Stimulated activated CD8-positive, alpha-beta memory T cell treated with anti-CD3 and anti-CD28 coated beads, Interleukin-15, amount 100 ng/mL, for 4 hours (primary cell): Measurements from ENCODE around the gene PRAC2.

Experiments
- DNase-seq, 2 donors: peaks; one replicate each; pipeline ENCODE4 v3.0.0-alpha.2; 2020; ENCODE audit warnings: low read depth in 2 of 2

PRAC2 gene

DNA sequence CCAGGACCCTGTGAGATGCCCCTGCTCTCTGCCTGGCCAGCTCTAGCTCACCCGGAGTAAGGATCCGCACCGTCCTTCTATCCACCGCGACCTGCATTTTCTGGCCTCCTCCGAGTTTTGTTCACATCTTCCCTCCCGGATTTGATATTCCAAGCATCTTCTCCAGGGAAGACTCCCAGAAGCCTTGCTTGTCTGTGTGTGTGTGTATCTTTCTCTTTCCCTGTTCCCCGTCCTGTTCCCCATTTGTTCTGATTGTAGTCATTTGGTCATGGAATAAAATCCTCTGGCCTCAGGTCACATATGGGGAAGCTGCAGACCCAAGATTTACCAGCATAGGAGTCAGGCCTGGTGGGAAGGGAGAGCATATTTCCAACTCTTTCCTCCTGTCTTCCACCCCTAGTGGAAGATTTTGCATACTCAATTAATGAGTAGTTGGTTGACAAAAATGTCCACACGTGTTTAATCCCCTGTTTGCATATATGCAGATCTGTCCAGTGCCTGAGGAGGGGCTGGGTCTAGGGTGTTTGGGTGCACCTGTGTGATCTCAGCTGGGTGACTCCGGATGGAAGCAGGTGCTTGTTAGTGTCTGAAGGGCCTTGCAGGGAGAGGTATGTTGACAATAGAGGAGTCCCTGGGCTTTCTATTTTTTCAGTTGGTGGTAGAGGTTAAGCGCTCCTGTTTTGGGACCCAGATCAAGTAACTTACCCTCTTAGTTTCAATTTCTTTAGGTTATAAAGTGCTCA lies 2.5 kb upstream of the PRAC2 start:
- DNase-seq, result no peak

DNA sequence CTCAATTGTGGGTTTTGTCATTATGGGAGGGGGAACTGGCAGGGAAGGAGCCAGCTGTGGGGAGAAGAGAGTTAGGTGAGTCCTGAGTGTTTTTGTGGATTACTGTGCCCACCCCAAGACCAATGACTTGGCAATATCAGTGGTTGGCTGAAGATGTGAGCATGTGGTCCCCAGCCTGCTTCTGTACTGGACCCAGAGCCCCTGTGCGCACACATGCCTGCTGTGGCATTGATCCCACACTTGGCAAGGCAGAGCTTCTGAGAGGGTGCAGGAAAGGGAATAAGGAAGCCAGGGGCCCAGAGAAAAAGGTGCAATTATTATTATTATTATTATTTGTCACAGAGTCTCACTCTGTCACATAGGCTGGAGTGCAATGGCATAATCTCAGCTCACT lies 2.0 kb upstream of the PRAC2 start:
- DNase-seq, result no peak

DNA sequence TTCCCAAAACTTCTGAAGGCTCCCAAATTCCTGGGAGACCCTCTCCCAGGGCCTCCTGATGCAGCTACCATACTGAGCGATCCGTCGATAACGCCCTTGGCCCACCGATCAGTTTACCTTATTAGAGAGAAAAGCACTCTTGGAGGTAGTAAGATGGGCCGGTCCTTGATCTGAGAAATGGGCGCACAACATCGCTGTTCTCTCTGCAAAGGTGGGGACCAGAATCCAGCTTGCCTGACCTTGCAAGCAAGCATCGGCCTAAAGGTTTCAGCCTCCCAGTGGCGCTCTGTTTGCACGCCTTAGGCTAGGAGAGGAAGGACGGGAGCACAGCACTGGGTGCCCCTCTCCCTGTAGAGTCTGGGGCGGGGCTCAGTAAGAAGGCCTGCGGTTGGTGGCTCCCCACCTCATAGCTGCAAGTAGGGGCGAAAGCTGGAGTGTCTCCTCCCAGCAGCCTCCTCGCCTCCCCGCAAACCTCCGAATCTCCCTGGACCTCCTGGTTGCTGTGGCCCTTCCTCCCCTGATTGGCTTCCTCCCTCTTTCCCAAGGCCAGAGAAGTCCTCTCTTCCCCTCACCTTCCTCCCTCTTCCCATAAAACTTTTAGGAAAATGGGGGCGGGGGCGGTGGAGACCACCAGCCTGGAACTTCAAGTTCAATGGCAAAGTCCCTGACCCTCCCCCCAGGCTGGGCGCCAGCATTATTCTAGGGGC lies 631 bp upstream of the PRAC2 start, which contains the start of gene PRAC1:
TSS of gene PRAC1 (minus strand) at position 318 of the 707 bp plus-strand sequence. CDS start at position 192, 126 bp downstream.
- no peak for DNase-seq

DNA sequence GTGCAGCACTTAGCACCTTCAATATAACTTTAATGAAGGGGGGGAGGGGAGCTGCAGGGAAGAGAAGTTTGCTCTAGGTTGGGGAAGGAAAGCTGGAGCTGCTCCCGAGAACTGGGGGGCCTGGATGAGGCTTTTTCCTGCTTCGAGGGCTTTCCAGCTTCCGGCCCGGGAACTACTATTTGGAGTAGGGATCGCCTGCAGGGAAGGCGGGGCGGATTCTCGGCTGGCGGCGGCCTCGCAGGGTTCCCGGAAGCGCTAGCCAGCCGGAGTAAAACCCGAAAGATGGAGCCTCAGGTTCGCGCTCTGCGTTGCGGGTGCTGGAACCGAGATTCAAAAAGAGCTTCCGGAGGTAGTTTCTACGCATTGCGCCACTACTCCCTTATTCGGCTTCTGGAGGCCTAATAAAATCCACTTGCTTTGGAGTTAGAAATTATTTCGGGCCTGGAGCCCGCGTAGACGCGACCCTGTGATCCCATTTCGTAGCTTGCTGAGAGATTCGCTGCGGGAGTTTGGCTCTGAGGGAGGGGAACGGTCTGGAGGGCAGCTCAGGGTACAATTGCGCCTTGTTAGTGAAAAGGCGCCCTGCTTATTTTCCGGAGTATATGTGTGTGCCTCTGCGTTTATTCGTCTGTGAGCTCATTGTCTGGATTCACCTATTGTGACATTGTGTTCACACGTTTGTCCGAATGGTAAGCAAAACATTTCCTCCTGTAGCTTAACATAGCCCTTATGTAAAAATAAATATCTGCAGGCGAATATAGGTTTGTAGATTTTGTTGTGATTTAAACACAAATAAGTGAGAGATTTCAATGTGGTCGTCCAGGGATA lies 652 bp downstream of the PRAC2 start:
- no peak for DNase-seq

DNA sequence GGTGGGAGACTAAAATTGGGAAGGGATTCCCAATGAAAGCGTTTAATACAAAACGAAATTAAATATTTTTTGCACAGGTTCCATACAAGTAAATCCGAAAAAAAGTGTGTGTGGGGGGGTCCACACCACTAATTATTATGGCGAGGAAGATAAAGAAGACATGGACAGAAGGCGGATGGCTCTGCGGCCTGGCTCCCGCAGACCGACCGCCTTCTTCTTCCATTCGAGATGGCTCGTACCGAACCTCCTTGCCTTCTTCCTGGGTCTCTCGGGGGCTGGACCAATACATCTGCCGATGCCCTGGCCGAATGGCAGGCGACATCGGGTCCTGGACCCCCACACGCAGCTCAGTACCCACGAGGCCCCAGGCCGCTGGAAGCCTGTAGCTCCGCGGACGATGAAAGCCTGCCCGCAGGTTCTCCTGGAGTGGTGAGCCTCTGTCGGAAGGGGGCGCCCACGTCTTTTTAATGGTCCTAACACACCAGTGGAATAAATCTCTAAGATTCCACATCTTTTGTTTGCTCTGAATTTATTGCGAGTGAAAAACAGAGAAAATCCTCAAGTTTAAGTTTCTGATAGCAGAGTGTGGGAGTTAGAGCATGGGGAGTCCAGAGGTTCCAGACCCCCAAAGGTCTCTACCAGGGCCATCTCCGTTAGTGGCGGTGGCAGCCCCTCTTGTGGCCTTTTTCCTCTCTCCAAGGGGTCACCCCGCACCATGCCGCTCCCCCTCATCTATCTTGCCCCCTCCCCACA lies 1.4 kb downstream of the PRAC2 start:
- peak; percentile 27 to 42 for DNase-seq

DNA sequence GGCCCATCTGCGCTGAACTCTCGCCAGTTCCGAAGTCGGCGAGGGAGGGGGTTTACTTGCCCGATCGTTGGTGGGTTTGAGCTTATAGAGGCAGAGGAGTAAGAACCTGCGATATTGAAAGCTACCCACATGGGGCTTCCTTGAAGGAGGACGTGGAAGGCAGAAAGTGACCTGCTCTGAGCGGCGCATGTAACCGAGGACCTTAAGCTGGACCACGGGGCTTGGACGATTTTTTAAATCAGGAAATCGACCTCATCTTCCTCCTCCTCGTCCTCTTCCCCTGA lies 2.0 kb downstream of the PRAC2 start:
- no peak for DNase-seq

DNA sequence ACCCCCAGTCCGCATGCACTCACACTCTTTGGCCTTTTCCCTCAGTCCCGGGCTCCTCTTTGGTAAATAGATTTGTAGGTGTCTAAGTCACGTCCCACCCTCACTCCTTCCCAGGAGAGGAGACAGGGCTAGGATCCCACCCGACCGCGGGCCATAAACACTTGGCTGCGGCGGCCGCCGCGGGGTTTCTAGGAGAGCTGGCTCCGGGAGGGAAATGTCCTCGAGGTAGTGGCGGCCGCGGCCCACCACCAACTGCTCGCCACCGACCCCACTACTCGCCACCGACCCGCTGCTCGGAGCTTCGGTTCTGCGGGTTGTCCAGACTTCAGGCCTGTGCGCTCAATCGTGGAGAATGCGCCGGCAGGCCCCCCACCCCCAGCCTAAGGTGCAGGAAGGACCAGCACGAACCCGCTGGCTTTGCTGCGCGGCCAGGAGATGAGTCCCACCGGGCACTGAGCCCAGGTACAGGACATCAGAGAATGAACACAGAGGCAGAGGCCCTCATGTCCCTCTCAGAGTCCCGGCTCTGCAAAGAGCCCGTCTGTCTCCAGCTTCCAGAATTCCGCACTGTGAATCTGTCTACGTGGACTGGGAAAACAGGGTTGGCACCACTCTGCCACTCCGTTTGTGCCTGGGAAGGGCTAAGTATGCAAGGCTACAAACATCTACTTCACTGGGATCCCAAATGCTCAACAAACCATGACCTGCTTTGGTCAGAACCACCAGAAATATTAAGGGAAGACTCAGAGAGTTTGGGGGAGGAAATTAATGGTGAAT lies 2.5 kb downstream of the PRAC2 start:
- no peak for DNase-seq

DNA sequence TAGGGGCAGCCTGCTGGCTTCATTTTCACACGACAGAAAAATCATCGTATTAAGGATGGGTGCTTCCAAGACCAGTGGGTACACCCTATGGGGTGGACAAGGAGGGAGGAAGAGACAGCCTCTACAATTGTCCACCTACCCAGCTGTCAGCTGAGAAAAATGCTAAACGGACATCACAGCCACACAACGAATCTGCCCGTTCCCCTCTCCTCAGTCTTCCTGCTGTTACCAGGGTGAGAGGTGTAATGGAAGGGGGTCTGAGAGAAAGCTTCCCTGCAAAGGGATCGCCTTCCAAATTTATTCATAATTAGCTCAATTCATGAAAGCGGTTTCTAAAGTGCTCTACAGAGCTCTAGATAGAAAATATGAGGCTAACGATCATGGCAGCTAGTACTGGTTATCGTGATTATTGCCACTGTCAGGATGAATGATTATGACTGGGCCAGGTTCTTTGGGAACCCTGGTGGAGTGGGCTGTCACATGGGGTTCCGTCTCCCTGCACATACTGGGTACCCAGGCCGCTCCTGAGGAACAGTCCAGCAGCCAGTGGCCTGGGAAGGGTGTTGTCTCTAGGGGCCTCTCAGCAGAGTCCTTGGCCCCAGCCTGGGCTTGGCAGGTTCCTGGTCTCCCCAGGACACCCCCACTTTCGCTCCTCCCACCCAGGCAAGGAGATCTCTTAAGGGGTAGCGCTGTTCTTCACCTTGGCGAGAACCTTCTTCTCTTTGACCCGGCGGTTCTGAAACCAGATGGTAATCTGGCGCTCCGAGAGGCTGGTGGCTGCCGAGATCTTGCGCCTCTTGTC lies 3.3 kb downstream of the PRAC2 start:
- DNase-seq, result no peak

DNA sequence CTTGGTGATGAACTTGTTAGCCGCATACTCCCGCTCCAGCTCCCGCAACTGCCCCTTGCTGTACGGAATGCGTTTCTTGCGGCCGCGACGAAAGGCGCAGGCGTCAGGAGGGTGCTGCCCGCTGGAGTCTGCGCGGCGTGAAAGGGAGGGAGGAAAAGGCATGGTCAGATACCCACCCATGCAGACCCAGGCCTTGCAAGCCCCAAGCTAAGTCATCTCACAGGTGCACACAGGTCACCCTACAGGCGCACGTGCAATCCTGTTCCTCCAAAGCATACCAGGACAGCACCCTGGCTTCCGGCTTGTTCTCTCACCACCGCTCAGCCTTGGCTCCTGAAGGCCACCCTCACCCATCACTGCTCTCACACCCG lies 3.9 kb downstream of the PRAC2 start:
- no peak for DNase-seq

DNA sequence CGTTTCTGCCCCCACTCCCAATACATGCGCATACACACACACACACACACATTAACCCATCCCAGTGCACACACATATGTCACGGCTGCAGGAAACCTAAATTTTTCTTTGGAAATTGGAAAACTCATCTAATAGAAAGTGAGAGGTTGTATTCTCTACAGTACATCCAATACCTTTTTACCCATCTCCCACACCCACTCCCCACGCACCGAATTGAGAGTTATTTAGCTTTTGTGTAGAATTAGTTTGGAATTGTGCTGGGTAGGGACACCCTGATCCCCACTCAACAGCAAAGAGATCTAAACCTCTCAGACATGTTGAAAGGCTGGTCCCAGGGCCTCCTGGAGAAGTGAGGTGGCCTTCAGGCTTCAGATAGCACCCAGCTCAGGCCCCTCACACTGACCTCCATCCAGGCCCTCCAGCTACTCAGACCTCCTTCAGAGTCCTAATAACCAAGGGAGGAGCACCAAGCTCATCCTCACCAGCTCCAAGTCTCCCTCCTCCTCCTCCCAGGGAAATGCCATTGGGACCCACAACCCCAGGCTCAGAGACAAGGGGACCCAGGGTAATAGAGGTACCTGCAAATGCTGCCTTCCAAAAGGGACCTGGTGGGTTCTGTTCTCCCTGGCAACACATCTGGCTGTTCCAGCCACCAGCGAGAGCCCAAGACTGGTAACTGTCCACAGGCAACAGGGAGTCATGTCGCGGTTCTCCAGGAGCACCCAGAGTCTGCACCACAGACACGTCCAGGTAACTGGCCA lies 4.6 kb downstream of the PRAC2 start:
- no peak for DNase-seq

DNA sequence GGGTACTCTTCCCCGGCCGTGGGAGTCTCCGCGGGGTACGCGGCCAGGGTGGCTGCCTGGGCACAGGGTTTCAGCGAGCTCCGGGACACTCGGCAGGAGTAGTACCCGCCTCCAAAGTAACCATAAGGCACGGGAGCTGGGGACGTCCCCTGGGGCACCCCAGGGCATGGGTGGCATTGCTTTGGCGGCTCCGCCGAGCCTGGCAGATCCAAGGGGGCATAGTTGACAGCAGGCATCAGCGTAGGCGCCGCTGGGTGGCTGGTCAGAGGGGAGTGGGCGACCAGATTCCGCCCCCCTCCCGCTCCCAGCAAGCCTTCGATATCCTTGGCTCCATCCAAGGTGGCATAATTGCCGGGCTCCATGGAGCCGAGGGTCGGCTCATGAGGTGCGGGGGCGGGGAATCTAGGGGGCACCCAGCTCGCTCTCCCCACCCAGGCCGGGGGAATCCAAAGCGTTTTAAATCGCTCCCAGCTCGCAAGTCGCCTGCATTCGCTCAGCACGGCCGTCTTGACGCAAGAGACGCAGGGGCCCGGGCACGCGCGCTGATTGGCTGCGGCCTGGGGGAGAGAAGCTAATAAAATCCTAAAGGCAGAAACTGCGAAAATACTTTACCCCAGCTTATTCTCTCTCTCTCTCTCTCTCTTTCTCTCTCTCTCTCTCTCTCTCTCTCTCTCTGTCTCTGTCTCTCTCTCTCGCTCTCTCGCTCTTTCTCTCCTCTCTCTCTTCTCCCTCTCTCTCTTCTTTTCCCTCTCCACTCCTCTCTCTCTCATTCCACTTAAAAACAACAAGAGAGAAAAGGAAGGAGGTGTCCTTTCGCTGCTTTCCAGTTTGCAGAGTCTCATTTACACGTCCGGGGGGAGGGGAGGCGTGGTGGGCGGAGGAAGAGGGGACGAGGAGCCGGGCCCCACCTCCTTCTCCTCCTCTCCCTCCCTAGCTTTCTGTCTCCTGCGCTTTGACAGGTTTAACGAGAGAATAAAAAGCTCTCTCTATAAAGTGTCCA lies 5.5 kb downstream of the PRAC2 start, which contains the start of gene HOXB13:
TSS of gene HOXB13 (minus strand) at position 519 of the 1,000 bp plus-strand sequence. CDS start at position 362, 157 bp downstream.
- no peak for DNase-seq

DNA sequence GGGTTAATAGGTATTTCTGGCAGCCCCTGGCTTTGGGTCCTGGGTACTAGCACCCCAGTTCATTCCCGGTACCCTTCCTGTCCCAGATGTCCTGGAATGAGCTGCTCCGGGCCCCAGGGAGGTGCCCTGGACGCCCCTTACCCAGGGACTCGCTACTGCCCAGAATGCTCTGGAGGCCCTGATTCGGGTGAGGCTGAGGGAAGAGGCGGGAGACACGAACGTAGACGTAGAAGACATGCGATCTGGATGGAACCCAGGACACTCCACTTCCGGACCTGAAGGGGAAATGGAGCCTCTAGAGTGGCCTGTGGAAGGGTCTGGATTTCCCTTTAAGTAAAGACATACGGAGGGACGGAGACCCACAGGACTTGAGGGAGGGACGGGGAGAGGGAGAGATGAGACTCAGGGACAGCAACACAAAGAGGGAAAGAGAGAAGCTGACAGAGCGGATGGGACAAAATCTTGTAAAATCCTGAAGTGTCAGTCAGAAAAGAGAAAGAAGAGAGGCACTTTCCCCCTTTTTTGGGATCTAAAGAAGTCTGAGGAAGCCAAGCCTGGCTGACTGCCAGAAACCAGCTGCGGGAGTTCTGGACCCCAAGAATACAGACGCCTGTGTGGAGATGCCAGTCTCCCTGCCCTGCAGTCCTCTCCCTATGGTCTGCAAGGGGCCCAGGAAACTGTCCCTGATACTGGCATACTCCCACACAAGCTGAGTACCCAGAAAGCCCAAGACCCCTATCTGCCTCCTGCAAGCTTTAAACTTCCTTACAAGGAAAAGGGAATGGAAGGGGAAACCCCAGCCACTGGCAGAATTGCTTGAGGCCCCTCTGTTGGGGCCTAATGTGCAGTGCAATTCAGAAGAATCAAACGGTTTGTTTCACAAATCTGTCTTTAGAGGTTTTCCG lies 6.6 kb downstream of the PRAC2 start:
- DNase-seq, result no peak

DNA sequence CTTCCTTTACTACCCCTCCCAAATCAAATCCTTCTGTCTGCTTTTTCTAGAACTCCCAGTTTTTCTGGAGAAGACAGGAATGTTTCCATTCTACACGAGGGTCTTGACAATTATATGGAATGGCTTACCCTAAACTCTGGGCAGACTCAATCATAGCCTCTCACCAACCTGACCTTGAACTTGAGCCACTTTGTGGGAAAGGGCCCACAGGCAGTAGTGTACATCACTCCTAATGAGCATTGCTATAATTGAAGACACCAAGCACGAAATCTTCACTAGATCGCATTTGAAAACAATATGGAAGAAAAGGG lies 7.2 kb downstream of the PRAC2 start:
- DNase-seq, result no peak

DNA sequence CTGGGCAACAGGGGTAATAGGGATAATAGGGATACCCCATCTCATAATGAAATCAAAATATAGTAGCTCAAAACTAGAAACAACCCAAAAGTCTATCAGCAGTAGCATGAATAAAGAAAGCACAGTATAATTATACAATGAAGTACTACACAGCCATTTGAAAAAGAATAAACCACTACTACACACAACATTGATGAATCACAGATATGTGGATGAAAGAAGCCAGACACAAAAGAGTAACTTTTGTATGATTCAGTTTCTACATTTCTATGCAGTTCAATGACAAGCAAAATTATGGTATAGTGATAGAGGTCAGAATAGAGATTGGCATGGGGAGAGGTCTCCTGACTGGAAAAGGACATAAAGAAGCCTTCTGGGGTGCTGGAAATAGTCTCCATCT lies 8.4 kb downstream of the PRAC2 start:
- DNase-seq, result no peak

DNA sequence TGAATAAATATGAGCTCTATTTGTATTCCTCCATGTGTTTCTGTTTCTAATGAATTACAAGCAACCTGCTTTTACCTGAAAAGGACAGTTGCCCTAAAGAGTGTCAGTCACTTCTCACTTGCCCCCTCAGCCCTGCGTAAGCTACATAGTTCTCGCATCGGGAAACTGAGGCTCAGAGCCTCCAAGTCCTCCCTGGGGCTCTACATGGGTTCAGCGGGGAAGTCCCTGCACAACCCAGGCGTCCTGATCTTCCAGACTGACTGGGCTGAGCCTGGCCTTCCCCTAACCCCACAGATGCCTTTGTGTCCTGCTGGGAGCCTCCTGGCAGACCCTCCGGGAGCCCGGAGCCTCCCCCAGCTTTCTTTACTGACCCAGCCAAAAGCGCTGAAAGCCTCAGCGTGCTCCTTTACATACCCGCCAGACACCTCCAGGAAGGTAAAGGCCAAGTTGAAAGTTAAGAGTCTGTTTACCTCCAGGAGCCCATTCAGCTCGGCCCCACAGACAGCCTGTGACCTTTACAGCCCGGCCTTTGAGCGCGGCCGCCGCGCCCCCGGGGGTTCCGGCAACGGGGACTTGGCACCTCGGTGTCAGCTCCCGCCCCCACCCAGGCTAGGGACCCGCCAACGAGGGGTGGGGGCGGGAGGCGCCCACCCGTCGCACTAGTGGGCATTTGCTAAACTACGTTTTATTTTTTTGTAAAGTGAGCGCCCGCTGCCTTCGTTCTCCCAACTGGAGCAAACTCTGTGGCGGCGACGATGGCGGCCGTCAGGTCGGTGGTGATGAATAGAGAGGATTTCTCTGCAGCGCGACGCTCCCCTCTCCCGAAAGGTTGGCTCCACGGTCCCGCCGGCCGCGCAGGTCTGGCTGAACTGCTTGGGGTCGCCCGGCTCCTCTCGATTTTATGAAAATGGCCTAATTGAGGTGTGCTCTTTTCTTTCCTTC lies 10.0 kb downstream of the PRAC2 start:
- DNase-seq, result no peak

DNA sequence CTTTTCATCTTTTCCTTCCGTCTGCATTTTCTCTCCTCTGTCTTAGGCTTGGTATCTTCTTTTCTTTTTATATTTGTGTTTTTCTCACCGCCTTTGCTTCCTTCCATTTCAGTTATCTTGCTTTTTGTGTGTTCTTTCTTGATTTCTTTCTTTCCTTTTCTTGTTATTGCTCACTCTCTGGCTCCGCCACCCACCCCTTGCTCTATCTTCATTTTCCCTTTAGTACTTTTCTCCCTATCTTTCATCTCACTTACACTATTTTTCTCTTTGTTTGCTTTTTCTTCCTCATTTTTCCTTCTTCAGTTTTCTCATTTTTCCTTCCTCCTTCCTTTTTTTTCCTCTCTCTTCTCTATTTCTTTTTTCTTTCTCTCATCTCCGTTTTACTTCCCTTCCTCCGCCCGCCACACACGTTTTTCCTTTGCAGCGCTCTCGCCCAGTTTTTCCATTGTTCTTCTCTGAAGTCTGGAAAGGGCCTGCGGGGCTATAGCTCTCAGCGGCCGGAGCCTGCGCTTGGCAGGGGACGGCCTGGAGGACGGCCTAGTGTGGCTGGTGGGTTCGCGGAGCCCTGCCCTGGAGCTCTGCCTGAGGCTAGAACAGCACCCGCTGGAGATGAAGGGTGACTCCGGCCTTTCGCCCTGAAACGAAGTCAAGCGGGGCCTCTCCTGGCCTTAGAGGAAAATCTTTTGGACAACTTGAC lies 10.8 kb downstream of the PRAC2 start:
- DNase-seq, result no peak
